CD4-positive, CD25-positive, alpha-beta regulatory T cell (primary cell): Measurements from ENCODE around the gene PNPLA7. TPM values are rescaled to one million over a fixed set of nuclear protein-coding genes. Genes with fewer than 3 reads are reported as not detected.
"Not testable (repeated sequence)": the region's sequence is repeated elsewhere in the genome, so short reads cannot be mapped to it uniquely, and the experiment has no call there.

Experiments
- ATAC-seq, 2 donors: fragments of 150-1000 bp; cut with Tn5 transposase; one replicate each; pipeline ENCODE4 v1.10.0; 2021; ENCODE audit warnings: low read depth in 2 of 2, moderate number of reproducible peaks in 2 of 2, moderate library complexity in 1 of 2
- DNase-seq, 3 donors: peaks; one replicate each; pipeline versions ENCODE4 v3.0.0 to v3.0.0-alpha.2; 2012 to 2022; ENCODE audit warnings: mixed read lengths in 1 of 3
- H3K27ac ChIP-seq: one replicate; pipeline ENCODE4 v1.7.0; 2013; ENCODE audit warnings: mild to moderate bottlenecking, low read length; ENCODE audit not compliant: insufficient read depth, poor library complexity, severe bottlenecking
- H3K27me3 ChIP-seq: one replicate; pipeline ENCODE4 v1.7.0; 2013; ENCODE audit warnings: low read length; ENCODE audit not compliant: control insufficient read depth, insufficient read depth
- H3K36me3 ChIP-seq: one replicate; pipeline ENCODE4 v1.7.0; 2013; ENCODE audit warnings: mild to moderate bottlenecking, low read length, moderate library complexity; ENCODE audit not compliant: control insufficient read depth, insufficient read depth
- H3K4me1 ChIP-seq: 2 replicates; pipeline ENCODE4 v1.7.0; 2013; ENCODE audit warnings: mild to moderate bottlenecking, low read length; ENCODE audit not compliant: insufficient read depth, control insufficient read depth, poor library complexity, severe bottlenecking
- H3K4me3 ChIP-seq: one replicate; pipeline ENCODE4 v1.7.0; 2013; ENCODE audit warnings: low read depth, mild to moderate bottlenecking, low read length, moderate library complexity
- H3K9me3 ChIP-seq, 2 experiments: 1 replicate in 1 of 2; 2 replicates in 1 of 2; pipeline ENCODE4 v1.7.0; 2013; ENCODE audit warnings: low read length in 2 of 2, mild to moderate bottlenecking in 1 of 2, moderate library complexity in 1 of 2; ENCODE audit not compliant: control insufficient read depth in 2 of 2
- H3K27ac Mint-ChIP-seq, 3 donors: one replicate each; pipeline ENCODE4 v1.8.0; 2020 to 2022; ENCODE audit warnings: mild to moderate bottlenecking in 3 of 3, mixed read lengths in 3 of 3, moderate library complexity in 2 of 3
- H3K27me3 Mint-ChIP-seq: one replicate; pipeline ENCODE4 v1.8.0; 2022; ENCODE audit warnings: mild to moderate bottlenecking, mixed read lengths
- H3K36me3 Mint-ChIP-seq: one replicate; pipeline ENCODE4 v1.8.0; 2020; ENCODE audit warnings: mixed read lengths
- H3K4me1 Mint-ChIP-seq, 4 donors: one replicate each; pipeline ENCODE4 v1.8.0; 2020 to 2022; ENCODE audit warnings: mixed read lengths in 4 of 4, mild to moderate bottlenecking in 1 of 4
- H3K4me3 Mint-ChIP-seq, 4 donors: one replicate each; pipeline ENCODE4 v1.8.0; 2020 to 2022; ENCODE audit warnings: mild to moderate bottlenecking in 4 of 4, mixed read lengths in 4 of 4, moderate library complexity in 3 of 4
- H3K9me3 Mint-ChIP-seq, 7 donors: one replicate each; pipeline ENCODE4 v1.8.0; 2020 to 2022; ENCODE audit warnings: mixed read lengths in 7 of 7, mild to moderate bottlenecking in 3 of 7, moderate library complexity in 2 of 7
- polyA plus RNA-seq, 4 donors: library from polyadenylated mRNA; unstranded; fragments of 300-500 nt; fragmentation: Illumina TruSeq; gene quantifications; one replicate each; pipeline ENCODE4 v1.2.3, GENCODE V29; 2021
- total RNA-seq: library from RNA; stranded (reverse); gene quantifications from one replicate; pipeline ENCODE4 v1.2.3, GENCODE V29; 2022

PNPLA7 gene
- total and polyA plus RNA-seq, 5 donors from 2014 or later = 1.4 to 12.4 (median 1.8) TPM

DNA sequence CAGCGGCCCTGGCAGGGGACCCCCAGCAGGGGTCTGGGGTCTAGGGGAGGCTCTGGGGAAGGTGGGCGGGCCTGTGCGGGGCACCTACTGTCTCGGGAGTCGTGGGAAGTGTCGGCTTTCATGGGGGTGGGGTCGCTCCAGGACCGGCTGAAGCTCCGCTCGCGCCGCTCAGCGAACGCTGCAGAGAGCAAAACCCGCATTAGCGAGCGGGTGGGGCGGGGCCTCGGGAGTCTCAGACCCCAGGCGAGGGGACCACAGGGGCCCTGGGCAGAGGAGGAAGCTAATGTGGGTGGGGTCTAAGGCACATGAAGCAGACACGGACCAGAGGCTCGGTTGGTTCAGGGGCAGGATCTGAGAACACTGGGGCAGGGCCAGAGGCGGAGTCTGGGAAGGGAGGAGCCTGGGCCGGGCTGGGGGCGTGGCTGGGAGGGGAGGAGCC lies 96.5 kb downstream of the PNPLA7 start:
- ATAC-seq = peak; percentile 58 to 62
- Mint-ChIP-seq H3K4me3 (peak overlapping the region; percentile 28 to 78 (median 69)), H3K27me3 (no peaks in the 10 kb centered on the region), H3K9me3 (no peaks in the 10 kb centered on the region), H3K4me1 (peaks cover 0 to 55% (median 3%) of the 10 kb centered on the region in 4 donors), H3K36me3 (no peaks in the 10 kb centered on the region), H3K27ac (no peak overlapping the region)
- H3K36me3 ChIP-seq = no peaks in the 10 kb centered on the region
- peak overlapping the region; percentile 23 for H3K27ac ChIP-seq
- H3K27me3 ChIP-seq = no peaks in the 10 kb centered on the region
- no peak overlapping the region for H3K4me3 ChIP-seq
- peak; percentile 55 to 75 (median 59) for DNase-seq
- H3K9me3 ChIP-seq = no peaks in the 10 kb centered on the region
- peaks cover 74% of the 10 kb centered on the region for H3K4me1 ChIP-seq

DNA sequence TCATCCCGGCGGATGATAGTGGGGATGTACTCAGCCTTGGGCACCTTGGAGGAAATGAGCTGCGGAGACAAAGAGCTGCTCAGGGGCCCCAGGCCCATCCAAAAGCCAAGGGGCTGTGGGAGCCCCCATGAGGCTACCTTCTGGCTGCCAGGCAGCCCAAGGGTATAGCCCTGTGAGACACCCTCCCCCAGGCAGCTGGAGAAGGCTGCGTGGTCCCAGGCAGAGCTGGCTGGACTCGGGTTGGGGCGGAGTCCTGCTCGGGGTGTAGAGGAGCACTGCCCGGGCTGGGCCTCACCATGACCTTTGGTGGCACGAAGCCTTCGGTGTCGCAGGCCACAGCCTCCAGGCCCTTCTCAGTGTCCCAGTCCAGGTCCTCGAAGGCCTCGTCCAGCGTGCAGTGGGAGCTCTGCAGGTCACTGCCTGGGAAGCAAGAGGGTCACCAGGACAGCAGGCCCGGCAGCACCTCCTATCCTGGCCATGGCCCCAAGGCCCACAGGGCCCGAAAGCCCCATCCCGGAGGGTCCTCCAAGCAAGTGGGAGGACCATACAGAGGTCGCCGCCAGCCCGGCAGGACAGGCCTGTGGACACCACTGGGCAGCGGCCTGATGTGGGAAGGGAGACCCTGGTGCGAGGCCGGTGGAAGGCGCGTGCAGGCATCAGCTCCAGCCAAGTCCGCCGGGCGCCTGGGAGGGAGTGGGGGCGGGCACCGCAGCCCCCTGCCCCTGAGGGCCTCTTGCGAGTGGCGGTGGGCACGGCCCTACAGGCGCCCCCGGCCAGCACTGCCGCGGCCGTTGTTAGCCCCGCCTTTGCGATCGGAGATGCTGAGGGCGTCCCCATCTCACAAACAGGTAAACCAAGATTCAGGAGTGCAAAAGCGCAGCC lies 97.2 kb downstream of the PNPLA7 start:
- no peak overlapping the region for H3K4me3 ChIP-seq
- no peaks in the 10 kb centered on the region for H3K9me3 Mint-ChIP-seq
- H3K36me3 Mint-ChIP-seq = no peaks in the 10 kb centered on the region
- ATAC-seq = no peak
- DNase-seq = no peak
- H3K27ac ChIP-seq = peak overlapping the region; percentile 23
- H3K27me3 ChIP-seq = no peaks in the 10 kb centered on the region
- H3K9me3 ChIP-seq = no peaks in the 10 kb centered on the region
- H3K4me1 Mint-ChIP-seq = peaks cover 0 to 56% (median 5%) of the 10 kb centered on the region in 4 donors
- H3K4me3 Mint-ChIP-seq = peak overlapping the region in 2 of 4 donors; percentile 31 to 71
- no peaks in the 10 kb centered on the region for H3K36me3 ChIP-seq
- peaks cover 67% of the 10 kb centered on the region for H3K4me1 ChIP-seq
- no peak overlapping the region for H3K27ac Mint-ChIP-seq
- no peaks in the 10 kb centered on the region for H3K27me3 Mint-ChIP-seq

DNA sequence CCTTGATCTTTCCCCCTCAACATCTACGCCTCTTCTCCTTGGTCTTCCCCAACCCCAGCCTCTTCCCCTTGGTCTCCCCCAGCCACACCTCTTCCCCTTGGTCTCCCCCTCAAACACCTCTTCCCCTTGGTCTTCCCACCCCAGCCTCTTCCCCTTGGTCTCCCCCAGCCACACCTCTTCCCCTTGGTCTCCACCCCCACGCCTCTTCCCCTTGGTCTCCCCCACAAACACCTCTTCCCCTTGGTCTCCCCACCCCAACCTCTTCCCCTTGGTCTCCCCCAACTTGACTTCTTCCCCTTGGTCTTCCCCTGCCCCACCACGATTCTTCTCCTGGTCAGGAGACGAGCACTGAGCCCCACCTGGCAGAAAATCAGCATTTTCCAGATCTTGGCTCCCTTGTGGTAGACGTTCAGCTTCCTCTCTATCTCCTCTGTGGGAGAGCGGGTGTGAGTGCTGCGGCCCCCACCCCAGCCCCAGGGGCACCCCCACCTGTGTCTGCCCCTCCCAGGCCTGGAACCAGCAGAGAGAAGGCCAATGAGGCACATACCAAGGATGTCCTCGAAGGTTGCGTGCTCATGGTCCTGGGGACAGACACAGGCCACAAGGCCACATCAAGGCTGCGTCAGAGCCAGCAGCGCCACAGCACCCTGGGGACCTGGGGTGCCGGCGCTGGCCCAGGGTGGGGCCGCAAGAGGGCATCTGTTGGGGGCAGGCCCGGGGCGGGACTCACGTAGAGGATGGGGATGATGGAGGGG lies 98.0 kb downstream of the PNPLA7 start:
- peak in 1 of 3 donors; percentile 1 for DNase-seq
- no peaks in the 10 kb centered on the region for H3K9me3 Mint-ChIP-seq
- peak overlapping the region; percentile 51 for H3K27ac ChIP-seq

DNA sequence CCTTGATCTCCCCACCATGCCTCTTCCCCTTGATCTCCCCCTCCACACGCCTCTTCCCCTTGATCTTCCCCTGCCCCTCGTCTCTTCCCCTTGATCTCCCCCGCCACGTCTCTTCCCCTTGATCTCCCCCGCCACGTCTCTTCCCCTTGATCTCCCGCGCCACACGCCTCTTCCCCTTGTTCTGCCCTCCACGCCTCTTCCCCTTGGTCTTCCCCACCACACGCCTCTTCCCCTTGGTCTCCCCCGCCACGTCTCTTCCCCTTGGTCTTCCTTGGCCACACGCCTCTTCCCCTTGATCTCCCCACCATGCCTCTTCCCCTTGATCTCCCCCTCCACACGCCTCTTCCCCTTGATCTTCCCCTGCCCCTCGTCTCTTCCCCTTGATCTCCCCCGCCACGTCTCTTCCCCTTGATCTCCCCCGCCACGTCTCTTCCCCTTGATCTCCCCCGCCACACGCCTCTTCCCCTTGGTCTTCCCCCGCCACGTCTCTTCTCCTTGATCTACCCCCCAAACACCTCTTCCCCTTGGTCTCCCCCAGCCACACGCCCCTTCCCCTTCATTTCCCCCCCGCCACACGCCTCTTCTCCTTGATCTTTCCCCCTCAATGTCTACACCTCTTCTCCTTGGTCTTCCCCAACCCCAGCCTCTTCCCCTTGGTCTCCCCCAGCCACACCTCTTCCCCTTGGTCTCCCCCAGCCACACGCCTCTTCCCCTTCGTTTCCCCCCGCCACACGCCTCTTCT lies 98.8 kb downstream of the PNPLA7 start:
- not testable (repeated sequence) for H3K9me3 ChIP-seq, H3K36me3 Mint-ChIP-seq, ATAC-seq, H3K9me3 Mint-ChIP-seq, H3K4me3 ChIP-seq, H3K36me3 ChIP-seq, H3K27me3 ChIP-seq, DNase-seq, H3K27me3 Mint-ChIP-seq
- Mint-ChIP-seq H3K4me3 (peak overlapping the region in 1 of 4 donors; percentile 7), H3K27ac (peak overlapping the region in 1 of 3 donors; percentile 52), H3K4me1 (peaks cover 0 to 55% (median 7%) of the 10 kb centered on the region in 4 donors)
- Histone ChIP-seq H3K27ac (peak overlapping the region; percentile 51), H3K4me1 (peaks cover 52% of the 10 kb centered on the region)

More for the DNA sequence above, 98.0 kb downstream of the PNPLA7 start:
- Mint-ChIP-seq H3K4me3 (peak overlapping the region in 1 of 4 donors; percentile 7), H3K27ac (no peak overlapping the region), H3K4me1 (peaks cover 0 to 58% (median 7%) of the 10 kb centered on the region in 4 donors), H3K27me3 (no peaks in the 10 kb centered on the region), H3K36me3 (no peaks in the 10 kb centered on the region)
- no peak overlapping the region for H3K4me3 ChIP-seq
- H3K4me1 ChIP-seq = peaks cover 59% of the 10 kb centered on the region
- H3K36me3 ChIP-seq = no peaks in the 10 kb centered on the region
- no peaks in the 10 kb centered on the region for H3K27me3 ChIP-seq
- no peaks in the 10 kb centered on the region for H3K9me3 ChIP-seq
- ATAC-seq = no peak

DNA sequence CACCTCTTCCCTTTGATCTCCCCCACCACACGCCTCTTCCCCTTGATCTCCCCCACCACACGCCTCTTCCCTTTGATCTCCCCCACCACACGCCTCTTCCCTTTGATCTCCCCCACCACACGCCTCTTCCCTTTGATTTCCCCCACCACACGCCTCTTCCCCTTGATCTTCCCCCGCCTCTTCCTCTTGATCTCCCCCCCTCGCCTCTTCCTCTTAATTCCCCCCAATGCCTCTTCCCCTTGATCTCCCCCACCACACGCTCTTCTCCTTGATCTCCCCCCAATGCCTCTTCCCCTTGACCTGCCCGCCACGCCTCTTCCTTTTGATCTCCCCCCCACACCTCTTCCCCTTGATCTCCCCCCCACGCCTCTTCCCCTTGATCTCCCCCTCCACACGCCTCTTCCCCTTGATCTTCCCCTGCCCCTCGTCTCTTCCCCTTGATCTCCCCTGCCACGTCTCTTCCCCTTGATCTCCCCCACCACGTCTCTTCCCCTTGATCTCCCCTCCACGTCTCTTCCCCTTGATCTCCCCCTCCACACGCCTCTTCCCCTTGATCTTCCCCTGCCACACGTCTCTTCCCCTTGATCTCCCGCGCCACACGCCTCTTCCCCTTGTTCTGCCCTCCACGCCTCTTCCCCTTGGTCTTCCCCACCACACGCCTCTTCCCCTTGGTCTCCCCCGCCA lies 99.5 kb downstream of the PNPLA7 start:
- not testable (repeated sequence) for H3K27me3 Mint-ChIP-seq, H3K4me3 Mint-ChIP-seq, H3K9me3 Mint-ChIP-seq, H3K9me3 ChIP-seq, H3K36me3 Mint-ChIP-seq, ATAC-seq, H3K4me3 ChIP-seq, H3K27me3 ChIP-seq, H3K36me3 ChIP-seq
- H3K27ac Mint-ChIP-seq = peak overlapping the region in 2 of 3 donors; percentile 52 to 72
- Histone ChIP-seq H3K27ac (peak overlapping the region; percentile 76), H3K4me1 (peaks cover 56% of the 10 kb centered on the region)
- DNase-seq = peak; percentile 57 to 67 (median 60)
- H3K4me1 Mint-ChIP-seq = peaks cover 0 to 54% (median 7%) of the 10 kb centered on the region in 4 donors

DNA sequence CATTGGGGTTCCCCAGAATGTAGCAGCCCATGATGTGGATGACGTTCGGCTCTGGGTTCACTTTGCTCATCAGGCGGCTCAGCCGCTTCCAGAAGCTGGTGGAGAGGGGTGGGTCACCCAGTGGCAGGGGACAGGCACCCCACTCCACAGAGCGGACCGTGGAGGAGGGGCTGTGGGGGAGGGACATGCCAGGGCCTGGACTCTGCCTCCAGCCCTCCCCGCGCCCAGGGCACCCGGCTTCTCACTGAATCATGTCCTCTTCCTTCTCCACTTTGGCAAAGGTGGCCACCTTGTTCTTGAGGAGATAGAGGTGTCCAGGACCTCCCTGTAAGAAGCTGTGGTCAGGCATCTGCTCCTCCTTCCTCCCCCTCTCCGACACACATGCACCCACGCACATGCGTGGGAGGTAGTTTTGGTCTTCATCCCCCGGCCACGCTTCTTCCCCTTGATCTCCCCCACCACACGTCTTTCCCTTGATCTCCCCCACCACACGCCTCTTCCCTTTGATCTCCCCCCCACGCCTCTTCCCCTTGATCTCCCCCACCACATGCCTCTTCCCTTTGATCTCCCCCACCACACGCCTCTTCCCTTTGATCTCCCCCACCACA lies 100.2 kb downstream of the PNPLA7 start:
- H3K27ac ChIP-seq = peak overlapping the region; percentile 76
- DNase-seq (peak; percentile 57 to 62 (median 59)), ATAC-seq (no peak)
- no peaks in the 10 kb centered on the region for H3K36me3 Mint-ChIP-seq
- H3K27me3 ChIP-seq = no peaks in the 10 kb centered on the region
- H3K27me3 Mint-ChIP-seq = peaks cover 5% of the 10 kb centered on the region
- H3K9me3 ChIP-seq = no peaks in the 10 kb centered on the region
- peaks cover 56% of the 10 kb centered on the region for H3K4me1 ChIP-seq
- H3K4me3 ChIP-seq = no peak overlapping the region
- H3K36me3 ChIP-seq = no peaks in the 10 kb centered on the region
- H3K4me3 Mint-ChIP-seq = no peak overlapping the region
- H3K27ac Mint-ChIP-seq = peak overlapping the region; percentile 43 to 72 (median 69)
- peaks cover 0 to 57% (median 12%) of the 10 kb centered on the region in 4 donors for H3K4me1 Mint-ChIP-seq
- H3K9me3 Mint-ChIP-seq = no peaks in the 10 kb centered on the region
